ENCODE data around the gene CFAP206.

- no peak for TF ChIP-seq GATA3 (IDR thresholded peaks at IDR 0.05; ENCODE audit: low read depth, low read length)
- TF ChIP-seq GATA2 (IDR thresholded peaks at IDR 0.05; ENCODE audit: low read depth, low read length) = no peak
Observed at GRCh38 chr6:87420360-87420759, 12.6 kb downstream of the CFAP206 start.
